Measurements from ENCODE around the gene MAPK10. TPM values are rescaled to one million over a fixed set of nuclear protein-coding genes. Genes with fewer than 3 reads are reported as not detected.
"Not testable (repeated sequence)": the region's sequence is repeated elsewhere in the genome, so short reads cannot be mapped to it uniquely, and the experiment has no call there.

Gene MAPK10
- total RNA-seq, 1 donor from 2014 or later, result 30.7 TPM

DNA sequence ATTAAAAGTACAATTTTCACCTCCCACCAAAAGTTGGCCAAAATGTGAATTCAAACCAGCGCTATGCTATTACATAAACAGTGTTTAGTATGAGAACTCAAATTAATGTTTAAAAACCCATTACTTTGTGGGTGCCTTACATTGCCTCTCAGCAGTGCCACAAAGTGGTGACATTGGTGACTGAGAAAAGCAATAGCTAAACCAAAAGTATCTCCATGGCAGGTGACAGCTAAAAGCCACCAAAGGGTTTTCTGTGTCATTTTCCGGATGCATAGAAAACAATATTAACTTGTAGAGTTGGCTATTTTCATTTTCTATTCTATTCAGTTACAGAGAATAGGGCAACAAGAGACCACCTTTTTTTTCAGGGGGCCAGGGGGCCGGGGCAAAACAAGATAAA is 261.2 kb downstream of the MAPK10 start:
- no peak overlapping the region for H3K4me3 ChIP-seq
- no peak for DNase-seq
- H3K9me3 ChIP-seq, result no peaks in the 10 kb centered on the region
- no peaks in the 10 kb centered on the region for H3K4me1 ChIP-seq
- H3K36me3 ChIP-seq, result no peaks in the 10 kb centered on the region
- no peak for ATAC-seq
- TF ChIP-seq, protein P1, sequence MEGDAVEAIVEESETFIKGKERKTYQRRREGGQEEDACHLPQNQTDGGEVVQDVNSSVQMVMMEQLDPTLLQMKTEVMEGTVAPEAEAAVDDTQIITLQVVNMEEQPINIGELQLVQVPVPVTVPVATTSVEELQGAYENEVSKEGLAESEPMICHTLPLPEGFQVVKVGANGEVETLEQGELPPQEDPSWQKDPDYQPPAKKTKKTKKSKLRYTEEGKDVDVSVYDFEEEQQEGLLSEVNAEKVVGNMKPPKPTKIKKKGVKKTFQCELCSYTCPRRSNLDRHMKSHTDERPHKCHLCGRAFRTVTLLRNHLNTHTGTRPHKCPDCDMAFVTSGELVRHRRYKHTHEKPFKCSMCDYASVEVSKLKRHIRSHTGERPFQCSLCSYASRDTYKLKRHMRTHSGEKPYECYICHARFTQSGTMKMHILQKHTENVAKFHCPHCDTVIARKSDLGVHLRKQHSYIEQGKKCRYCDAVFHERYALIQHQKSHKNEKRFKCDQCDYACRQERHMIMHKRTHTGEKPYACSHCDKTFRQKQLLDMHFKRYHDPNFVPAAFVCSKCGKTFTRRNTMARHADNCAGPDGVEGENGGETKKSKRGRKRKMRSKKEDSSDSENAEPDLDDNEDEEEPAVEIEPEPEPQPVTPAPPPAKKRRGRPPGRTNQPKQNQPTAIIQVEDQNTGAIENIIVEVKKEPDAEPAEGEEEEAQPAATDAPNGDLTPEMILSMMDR (IDR thresholded peaks at IDR 0.05), result no peak
- no peak overlapping the region for H3K27ac ChIP-seq
- intact Hi-C loops (cut with DNase I), result no loop called here
- H3K27me3 ChIP-seq (ENCODE audit: low read depth), result no peaks in the 10 kb centered on the region

DNA sequence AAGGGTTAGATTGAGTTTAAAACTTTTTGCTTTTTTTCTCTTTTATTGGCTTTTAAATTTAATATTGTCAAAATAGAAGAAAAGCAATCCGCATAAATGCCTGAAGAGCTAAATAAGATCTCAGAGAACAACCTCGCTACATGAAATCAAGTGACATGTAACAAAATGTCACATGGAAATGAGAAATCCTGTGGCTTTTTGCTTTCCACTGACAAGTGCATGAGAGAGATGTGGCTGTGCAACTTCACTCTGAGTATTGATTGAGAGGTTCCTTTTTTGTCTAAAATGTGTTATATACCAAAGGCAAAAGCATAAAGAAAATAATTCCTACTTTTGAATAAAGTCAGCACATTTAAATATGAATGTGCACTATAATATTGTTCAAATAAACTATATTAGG is 263.5 kb downstream of the MAPK10 start:
- no peak for ATAC-seq
- TF ChIP-seq, protein P1 (IDR thresholded peaks at IDR 0.05), result no peak
- no peak overlapping the region for H3K27ac ChIP-seq
- no peak overlapping the region for H3K4me3 ChIP-seq
- no peaks in the 10 kb centered on the region for H3K36me3 ChIP-seq
- intact Hi-C loops (cut with DNase I), result no loop called here
- no peaks in the 10 kb centered on the region for H3K9me3 ChIP-seq
- no peaks in the 10 kb centered on the region for H3K4me1 ChIP-seq
- DNase-seq, result no peak
- no peaks in the 10 kb centered on the region for H3K27me3 ChIP-seq (ENCODE audit: low read depth)

DNA sequence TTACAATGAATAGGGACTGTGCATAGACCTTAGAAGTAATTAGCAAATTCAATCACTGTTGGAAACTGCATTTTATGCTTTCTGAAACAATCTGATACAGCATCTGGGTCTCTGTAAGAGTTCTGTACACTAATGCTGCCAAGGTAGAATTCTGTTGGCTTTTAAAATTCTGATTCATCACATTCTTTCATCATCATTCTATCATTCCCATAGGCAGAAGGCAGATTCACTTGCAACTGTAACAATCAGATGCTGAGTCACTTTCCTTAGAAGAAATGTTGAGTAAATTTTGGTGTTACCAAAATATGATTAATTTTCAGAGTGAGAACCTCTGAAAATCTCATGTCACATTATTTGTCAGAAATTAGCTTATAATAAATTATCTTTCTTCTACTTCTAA is 267.2 kb downstream of the MAPK10 start:
- TF ChIP-seq, protein P1 (IDR thresholded peaks at IDR 0.05), result no peak
- intact Hi-C loops (cut with DNase I), result no loop called here
- Histone ChIP-seq H3K4me1 (no peaks in the 10 kb centered on the region), H3K9me3 (no peaks in the 10 kb centered on the region), H3K4me3 (no peak overlapping the region), H3K27ac (no peak overlapping the region), H3K36me3 (no peaks in the 10 kb centered on the region), H3K27me3 (ENCODE audit: low read depth) (no peaks in the 10 kb centered on the region)
- no peak for ATAC-seq
- no peak for DNase-seq

DNA sequence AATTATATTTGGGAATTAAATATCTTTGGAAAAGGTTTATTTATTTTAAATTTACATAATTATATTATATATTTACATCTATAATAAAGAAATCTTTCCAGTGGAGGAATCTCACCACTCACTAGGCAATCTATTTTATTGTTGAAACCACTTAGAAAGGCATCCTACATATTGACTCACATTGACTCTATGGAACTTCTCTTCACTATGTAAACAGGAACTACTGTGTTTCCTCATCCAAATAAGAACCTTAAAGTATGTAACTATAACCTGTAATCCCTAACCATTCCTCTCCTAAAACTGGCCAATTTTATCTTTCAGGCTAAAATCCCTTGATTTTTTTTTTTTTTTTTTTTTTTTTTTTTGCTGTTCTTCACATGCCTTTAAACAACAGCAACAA is 268.7 kb downstream of the MAPK10 start:
- no peak for DNase-seq

DNA sequence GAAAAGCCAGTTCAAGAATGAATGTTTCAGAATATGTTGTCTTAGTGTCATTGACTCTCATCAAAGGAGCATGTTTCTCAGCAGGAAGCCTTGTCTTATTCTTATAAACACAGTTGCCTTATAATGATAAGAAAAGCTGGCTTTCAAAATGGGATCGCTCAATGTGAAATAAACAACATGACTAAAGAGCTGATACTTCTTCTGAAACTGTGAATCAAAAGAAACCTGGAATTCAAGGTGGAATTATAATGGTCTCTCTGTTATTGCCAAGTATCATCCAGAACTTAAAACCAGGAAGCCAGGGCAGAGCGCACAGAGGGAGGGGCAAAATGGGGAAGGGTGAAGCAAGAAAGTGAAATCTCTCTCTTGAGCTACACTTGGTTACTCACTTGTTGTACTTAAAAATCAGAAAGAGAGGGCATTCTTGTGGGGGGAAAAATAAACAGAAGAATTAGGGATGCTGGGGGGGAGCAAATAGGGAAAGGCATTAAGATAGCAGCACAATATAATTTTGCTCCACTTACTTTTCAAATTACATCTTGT is 270.0 kb downstream of the MAPK10 start:
- H3K36me3 ChIP-seq, result no peaks in the 10 kb centered on the region
- no peak overlapping the region for H3K27ac ChIP-seq
- H3K4me1 ChIP-seq, result no peaks in the 10 kb centered on the region
- ATAC-seq (peak in 1 of 2 donors; percentile 48), DNase-seq (no peak)
- no peaks in the 10 kb centered on the region for H3K27me3 ChIP-seq (ENCODE audit: low read depth)
- TF ChIP-seq, protein P1 (IDR thresholded peaks at IDR 0.05), result no peak
- no peaks in the 10 kb centered on the region for H3K9me3 ChIP-seq
- intact Hi-C loops (cut with DNase I), result no loop called here
- H3K4me3 ChIP-seq, result no peak overlapping the region

More for the DNA sequence above, 268.7 kb downstream of the MAPK10 start:
- TF ChIP-seq, protein P1 (IDR thresholded peaks at IDR 0.05), result no peak
- Histone ChIP-seq H3K4me1 (no peaks in the 10 kb centered on the region), H3K36me3 (no peaks in the 10 kb centered on the region), H3K4me3 (no peak overlapping the region), H3K27ac (no peak overlapping the region), H3K9me3 (no peaks in the 10 kb centered on the region), H3K27me3 (ENCODE audit: low read depth) (no peaks in the 10 kb centered on the region)
- ATAC-seq, result no peak
- intact Hi-C loops (cut with DNase I), result no loop called here

DNA sequence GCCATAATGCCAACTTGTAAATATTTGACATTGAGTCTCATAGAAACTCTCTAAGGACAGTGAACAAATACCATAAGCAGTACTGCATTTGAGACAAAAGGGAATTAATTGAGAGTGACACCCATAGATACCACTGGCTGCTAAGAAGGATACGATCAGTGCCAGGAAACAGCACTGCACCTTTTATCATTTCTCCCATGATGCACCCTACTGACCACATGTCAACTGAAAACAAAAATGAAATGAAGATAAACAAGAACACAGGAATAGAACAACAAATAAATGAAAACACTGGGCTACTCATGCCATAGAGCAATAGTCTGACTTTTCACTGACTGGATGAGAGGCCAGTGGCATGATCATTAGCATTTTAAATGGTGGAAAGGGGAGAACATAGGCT is 270.8 kb downstream of the MAPK10 start:
- DNase-seq, result no peak
- no peak for ATAC-seq
- H3K27ac ChIP-seq, result no peak overlapping the region
- no peaks in the 10 kb centered on the region for H3K36me3 ChIP-seq
- H3K9me3 ChIP-seq, result no peaks in the 10 kb centered on the region
- intact Hi-C loops (cut with DNase I), result no loop called here
- H3K27me3 ChIP-seq (ENCODE audit: low read depth), result no peaks in the 10 kb centered on the region
- TF ChIP-seq, protein P1 (IDR thresholded peaks at IDR 0.05), result no peak
- H3K4me3 ChIP-seq, result no peak overlapping the region
- no peaks in the 10 kb centered on the region for H3K4me1 ChIP-seq

DNA sequence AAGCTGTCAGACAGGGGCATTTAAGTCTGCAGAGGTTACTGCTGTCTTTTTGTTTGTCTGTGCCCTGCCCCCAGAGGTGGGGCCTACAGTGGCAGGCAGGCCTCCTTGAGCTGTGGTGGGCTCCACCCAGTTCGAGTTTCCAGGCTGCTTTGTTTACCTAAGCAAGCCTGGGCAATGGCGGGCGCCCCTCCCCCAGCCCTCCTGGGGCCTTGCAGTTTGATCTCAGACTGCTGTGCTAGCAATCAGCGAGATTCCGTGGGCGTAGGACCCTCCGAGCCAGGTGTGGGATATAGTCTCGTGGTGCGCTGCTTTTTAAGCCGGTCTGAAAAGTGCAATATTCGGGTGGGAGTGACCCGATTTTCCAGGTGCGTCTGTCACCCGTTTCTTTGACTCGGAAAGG is 284.1 kb downstream of the MAPK10 start:
- H3K27ac ChIP-seq; H3K4me1 ChIP-seq; H3K4me3 ChIP-seq; H3K36me3 ChIP-seq; intact Hi-C loops (cut with DNase I); H3K9me3 ChIP-seq; DNase-seq; H3K27me3 ChIP-seq (ENCODE audit: low read depth); ATAC-seq: not testable (repeated sequence)
